Limb (tissue), 2 donors: ENCODE results near the gene SPEN.

Experiments used
- DNase-seq, 2 donors: peaks; one replicate each; pipeline ENCODE4 v3.0.0-alpha.2; 2016; ENCODE audit errors: extremely low spot score in 2 of 2

Gene SPEN

GRCh38 chr1:15958793-15959192, 111.3 kb downstream of the SPEN start:
- peak in 1 of 2 donors; percentile 34 for DNase-seq

DNA sequence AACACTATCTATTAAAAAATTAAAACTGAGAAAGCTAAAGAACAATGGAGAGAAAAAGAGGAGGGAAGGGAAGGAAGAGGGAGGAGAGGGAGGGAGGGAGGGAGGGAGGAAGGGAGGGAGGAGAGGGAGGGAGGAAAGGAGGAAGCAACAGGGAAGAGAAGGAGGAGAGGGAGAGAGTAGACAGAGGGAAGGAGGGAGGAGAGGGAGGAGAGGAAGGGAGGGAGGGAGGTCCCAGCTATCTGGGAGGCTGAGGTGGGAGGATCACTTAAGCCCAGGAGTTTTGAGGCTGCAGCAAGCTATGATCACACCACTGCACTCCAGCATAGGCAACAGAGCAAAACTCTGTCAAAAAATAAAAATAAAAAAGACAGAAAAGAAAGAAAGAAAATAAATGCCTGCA, 111.9 kb downstream of the SPEN start:
- DNase-seq = no peak

GRCh38 chr1:15959827-15960446, 112.4 kb downstream of the SPEN start:
- no peak for DNase-seq

DNA sequence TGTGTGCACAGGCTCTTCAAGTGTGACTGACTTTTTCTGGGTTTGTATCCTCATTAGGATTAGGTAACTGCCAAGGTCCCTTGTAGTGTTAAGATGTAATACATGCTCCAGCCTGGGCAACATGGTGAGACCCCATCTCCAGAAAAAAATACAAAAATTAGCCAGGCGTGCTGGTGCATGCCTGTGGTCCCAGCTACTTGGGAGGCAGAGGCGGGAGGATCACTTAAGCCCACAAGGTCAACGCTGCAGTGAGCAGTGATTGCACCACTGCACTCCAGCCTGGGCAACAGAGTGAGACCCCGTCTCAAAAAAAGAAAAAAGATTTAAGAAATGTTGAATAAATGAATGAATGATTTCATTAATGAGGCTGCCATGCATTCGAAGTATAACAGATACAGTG, 113.3 kb downstream of the SPEN start:
- no peak for DNase-seq

DNA sequence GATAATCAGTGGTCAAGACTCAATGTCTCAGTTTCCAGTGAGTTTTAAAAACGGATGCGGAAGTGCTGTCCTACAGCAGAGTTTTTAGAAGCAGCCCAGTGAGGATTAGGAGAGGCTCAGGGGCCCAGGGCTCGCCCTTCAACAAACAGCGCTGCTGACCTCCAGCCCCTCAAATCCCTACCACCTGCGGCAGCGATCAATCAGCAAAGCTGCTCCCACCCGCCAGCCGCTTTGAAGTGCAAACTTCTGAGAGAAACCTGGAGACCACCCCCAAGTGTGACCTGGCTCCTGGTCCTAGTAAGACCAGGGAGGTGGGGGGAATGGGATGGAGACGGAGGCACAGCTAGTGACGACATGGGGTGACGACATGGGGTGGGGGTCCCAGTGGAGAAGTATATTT, 114.0 kb downstream of the SPEN start:
- DNase-seq = no peak

- no peak for DNase-seq
Measured at GRCh38 chr1:15962176-15962575, 114.7 kb downstream of the SPEN start.

- DNase-seq = no peak
Measured at GRCh38 chr1:15962671-15963362, 115.3 kb downstream of the SPEN start.

DNA sequence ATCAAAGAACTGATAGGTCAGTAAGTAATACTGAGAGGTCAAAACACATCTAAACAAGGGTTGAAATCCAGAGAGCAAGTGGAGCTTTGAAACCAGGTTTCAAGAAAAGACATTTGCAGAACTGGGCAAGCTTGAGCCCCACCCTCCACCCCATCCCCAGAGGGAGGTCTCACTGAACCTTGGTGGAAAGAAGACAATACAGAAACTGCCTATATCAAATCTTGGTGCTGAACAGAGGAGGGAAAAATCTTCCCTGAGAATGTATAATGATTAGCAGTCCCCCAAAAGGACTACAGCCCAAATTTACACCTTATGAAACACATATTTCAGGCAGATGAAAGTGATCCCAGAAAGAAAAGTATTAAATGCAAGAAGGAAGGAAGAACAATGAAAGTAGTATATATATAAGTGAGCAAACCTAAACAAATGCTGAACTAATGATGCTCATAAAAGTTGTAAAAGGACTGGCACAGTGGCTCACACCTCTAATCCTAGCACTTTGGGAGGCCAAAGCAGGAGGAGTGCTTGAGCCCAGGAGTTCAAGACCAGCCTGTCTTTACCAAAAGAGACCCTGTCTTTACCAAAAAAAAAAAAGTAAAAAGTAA, 116.0 kb downstream of the SPEN start:
- DNase-seq = no peak

- no peak for DNase-seq
Measured at GRCh38 chr1:15963968-15964648, 116.6 kb downstream of the SPEN start.

GRCh38 chr1:15965228-15965767, 117.8 kb downstream of the SPEN start:
- DNase-seq = no peak

DNA sequence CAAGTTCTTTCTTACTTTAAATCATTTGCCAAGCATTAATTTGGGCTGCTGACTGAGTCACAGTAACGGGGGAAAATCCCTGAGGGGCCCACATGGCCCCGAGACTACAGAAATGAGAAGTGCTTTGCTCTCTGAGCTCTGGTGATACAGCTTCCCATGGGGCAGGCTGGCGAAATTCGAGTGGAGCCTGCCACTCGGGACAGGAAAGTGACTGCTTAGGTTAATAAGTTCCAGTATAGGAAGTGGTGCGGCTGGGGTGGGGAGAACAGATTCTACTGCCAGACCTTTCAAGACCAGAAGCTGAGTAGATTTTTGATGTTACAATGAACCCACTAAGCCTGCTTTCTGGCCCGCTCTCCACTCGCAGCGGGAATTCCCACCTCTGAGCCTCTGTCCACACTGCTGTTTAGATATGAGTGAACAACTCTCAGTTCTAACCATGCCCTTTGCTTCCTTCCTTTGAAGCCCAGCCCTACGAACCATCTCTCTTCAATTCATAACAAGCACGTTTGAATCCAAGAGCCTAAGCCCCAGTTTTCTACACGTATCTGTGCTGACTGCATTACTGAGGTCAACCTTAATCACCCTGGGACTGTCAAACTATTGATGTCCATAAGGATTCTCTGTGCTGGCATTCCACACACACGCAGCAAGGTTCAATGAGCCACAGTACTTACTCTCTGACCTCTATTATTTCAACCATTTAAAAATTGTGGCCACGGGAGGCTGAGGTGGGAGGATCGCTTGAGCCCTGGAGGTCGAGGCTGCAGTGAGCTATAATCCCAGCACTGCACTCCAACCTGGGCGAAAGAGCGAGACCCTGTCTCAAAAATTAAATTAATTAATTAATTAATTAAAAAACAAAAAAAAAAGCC, 118.8 kb downstream of the SPEN start:
- DNase-seq = no peak

DNA sequence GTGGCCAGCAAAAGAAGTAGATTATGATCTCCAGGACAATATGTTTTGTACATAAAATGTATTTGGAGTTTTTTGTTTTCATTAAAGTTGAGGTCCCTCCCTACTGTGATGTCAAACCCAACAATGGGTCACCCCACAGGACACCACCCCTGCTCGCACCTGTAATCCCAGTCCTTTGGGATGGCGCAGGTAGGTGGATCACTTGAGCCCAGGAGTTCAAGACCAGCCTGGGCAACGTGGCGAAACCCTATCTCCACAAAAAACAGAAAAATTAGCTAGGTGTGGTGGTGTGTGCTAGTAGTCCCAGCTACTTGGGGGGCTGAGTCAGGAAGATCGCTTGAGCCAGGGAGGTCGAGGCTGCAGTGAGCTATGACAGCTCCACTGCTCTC, 119.4 kb downstream of the SPEN start:
- DNase-seq = no peak

- no peak for DNase-seq
Measured at GRCh38 chr1:15968172-15968571, 120.7 kb downstream of the SPEN start.

GRCh38 chr1:15969321-15969880, 121.9 kb downstream of the SPEN start:
- no peak for DNase-seq

DNA sequence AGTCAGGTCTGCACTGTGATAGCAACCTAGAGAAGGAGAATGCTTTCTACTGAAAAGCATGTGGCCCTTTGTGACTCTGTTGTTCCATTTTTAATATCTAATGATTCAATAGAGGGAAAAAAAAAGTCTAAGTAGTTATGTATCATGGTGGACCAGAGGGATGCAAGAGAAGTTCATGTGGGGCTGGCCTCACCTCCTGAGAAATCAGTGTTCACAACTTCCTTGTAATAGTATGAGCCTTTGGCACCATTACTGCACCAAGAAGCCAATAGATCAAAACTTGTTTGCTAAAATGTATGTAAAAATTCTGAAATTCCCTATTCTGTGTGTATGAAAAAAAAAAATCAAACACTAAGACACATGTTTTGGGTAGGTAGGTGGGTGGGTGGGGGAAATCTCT, 123.4 kb downstream of the SPEN start:
- no peak for DNase-seq

DNA sequence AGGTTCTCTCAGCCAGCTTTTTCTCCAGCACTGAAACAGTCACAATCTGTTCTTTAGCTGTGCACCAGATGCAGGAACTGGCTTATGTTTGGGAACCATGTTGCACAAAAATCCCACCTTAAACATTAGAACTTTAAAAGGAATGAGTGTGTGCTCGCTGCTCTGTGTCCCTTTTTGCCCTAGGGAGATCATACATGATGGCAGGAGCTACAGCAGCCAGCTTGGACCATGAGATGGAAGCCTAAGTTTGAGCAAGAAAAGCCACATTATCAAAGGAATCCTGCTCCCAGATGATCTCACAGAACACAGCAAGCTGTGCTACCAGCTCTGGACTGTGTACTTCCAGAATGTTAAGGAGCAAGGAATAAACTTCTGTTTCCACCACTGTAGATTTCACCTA, 124.9 kb downstream of the SPEN start:
- DNase-seq = no peak

DNA sequence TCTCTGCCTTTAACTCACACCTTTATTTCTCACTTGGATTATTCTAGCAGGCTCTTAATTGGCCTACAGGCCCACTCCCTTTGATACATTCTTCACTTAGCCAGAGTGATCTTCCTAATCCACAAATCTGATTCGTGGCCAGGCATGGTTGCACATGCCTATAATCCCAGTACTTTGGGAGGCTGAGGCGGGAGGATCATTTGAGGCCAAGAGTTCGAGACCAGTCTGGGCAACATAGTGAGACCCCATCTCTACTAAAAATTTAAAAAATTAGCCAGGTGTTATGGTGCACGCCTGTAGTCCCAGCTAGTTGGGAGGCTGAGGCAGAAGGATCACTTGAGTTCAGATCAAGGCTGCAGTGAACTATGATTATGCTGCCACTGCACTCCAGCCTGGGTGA, 126.3 kb downstream of the SPEN start:
- DNase-seq = no peak

GRCh38 chr1:15974855-15975254, 127.3 kb downstream of the SPEN start:
- no peak for DNase-seq

- DNase-seq = no peak
Measured at GRCh38 chr1:15975358-15975804, 127.9 kb downstream of the SPEN start.

DNA sequence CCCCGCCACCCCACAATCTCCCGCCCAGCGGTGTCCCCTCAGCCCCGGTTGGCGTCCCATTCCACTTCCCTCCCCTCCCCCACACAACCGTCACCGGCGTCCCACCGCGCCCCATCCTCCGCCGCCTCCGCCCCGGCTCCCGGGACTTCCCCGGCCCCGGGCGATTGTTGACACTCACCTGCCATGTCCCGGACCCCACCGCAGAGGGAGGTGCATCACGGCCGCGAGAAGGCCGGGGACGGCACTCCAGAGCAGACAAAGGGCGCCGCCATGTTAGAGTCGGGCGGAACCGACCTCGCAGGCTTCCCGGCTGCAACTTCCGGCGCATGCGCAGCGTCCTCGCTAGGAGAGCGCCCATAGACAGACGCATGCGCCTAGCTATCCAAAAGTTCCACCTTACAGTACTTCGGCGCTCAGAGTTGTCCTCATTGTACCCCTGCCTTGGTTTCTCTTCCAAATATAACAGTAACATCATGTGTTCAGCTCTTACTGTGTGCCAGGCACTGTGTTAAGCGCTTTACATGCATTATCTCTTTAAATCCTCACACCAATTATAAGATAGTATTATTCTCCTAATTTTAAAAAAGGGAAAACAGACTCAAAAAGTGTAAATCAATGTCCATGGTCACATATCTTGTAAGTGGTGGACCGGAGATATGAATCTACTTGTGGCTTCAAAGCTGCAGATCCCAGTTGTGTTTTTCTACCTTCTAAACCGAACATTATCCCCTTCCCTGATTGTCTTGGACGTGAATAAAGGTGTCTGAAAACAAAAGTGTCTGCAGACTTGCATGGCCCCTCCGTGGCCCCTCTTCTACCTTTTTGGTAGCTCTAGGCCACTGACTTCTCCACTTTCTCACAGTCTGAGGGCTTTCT, 128.5 kb downstream of the SPEN start, which contains the start of gene ZBTB17:
Gene ZBTB17 (minus strand): TSS at position 297 of the 876 bp plus-strand sequence. CDS start 27,606 bp downstream, outside the sequence.
- DNase-seq = peak; percentile 95 to 97
